ENCODE measurements around the gene BMPR1A.

Gene BMPR1A

GRCh38 chr10:86804805-86805204 lies 48.4 kb downstream of the BMPR1A start:
- no peak for DNase-seq

GRCh38 chr10:86813101-86813500 lies 56.7 kb downstream of the BMPR1A start:
- DNase-seq, result no peak

- no peak for DNase-seq
These were observed 57.6 kb downstream of the BMPR1A start for GRCh38 chr10:86813982-86814381.

GRCh38 chr10:86815035-86815617 lies 58.7 kb downstream of the BMPR1A start:
- DNase-seq, result no peak

DNA sequence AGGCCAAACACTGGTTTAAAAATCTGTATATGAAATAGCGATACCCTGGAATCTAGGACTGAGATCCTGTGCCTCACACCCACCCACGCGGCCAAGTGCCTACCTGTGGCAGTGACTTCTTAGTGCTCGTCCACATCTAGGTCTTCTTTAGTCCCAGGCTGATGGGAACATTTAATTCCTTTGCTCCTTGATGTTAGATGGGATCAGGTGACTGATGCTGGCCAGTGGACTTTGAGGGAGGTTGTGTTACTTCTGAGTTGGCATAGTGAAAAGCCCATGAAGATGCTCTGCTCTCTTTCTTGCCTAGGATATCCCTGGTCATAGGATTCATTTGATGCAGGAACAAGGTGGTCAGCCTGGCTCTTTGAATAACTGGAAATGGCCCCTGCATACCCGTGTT lies 59.2 kb downstream of the BMPR1A start:
- DNase-seq, result no peak

GRCh38 chr10:86817246-86817645 lies 60.8 kb downstream of the BMPR1A start:
- DNase-seq, result no peak

GRCh38 chr10:86819567-86819966 lies 63.1 kb downstream of the BMPR1A start:
- no peak for DNase-seq

DNA sequence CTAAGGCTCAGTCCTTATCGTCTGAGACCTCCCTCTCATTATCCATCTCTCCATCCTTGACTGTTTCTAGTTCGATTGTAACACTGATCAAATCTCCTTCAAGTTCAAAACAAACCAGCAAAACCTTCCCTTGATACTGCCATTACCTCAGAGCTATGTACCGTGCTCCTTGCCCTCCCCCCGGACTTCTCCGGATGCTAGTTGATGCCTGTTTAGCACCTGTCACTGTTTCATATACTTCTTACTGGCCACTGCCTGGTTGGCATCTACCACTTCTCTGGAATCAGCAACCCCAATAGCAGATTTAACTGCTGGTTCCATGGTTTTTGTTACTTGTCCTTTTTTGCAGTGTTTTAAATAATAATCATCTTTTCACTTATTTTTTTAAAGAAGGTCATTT lies 64.1 kb downstream of the BMPR1A start:
- DNase-seq, result no peak

- DNase-seq, result no peak
These were observed 65.1 kb downstream of the BMPR1A start for GRCh38 chr10:86821388-86821999.

GRCh38 chr10:86823565-86823964 lies 67.1 kb downstream of the BMPR1A start:
- no peak for DNase-seq

DNA sequence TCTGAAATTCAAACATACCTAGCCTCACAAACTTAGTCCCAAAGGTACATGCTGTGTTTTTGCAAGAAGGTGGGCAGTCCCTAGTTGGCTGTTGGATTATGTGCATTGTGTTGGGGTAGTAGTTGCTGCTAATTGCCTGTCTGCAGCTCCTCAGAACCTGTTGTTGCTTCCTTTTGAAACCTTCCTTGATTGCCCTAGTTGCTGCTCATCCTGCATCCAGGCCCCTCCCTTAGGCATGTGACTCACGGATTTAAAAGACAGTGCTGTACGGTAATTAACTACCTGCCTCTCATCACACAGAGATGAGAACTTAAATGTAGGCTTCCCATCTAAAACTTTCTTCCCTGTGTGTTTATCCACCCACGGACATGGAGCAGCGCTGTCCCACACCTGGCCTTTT lies 67.7 kb downstream of the BMPR1A start:
- no peak for DNase-seq

- DNase-seq, result no peak
These were observed 68.9 kb downstream of the BMPR1A start for GRCh38 chr10:86825366-86825765.

DNA sequence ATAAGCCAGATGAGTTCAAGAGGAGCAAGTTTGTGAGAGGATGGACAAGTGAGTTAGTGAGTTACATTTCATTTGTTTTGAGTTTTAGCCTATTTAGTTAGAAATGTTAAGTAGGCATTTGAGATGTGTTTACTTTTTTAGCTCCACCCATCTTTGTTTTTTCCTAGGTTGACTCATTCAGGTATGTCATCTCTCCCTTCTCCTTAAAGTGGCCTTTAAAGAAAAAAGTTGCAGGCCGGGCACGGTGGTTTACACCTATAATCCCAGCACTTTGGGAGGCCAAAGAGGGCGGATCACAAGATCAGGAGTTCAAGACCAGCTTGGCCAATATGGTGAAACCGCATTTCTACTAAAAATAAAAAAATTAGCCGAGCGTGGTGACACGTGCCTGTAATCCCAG lies 71.2 kb downstream of the BMPR1A start:
- DNase-seq, result no peak

DNA sequence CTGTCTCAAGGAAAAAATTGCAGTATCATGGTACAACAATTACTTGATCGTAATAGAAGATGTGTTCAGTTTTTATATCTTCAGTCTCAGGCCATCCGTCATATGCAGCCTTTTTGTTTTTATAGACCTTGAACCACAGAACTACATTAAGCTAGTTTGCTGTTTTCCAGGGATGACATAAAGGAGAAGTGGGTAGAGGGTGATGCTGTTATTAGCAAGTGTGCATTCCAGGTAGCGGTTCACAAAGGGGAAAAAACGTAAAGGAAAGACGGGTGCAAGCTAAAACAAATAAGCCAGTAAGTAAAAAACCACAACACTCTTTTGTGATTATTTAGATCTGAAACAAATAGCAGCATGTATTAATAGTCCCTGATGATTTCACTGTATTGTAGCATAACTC lies 71.7 kb downstream of the BMPR1A start:
- no peak for DNase-seq

- no peak for DNase-seq
These were observed 73.1 kb downstream of the BMPR1A start for GRCh38 chr10:86829472-86829871.

DNA sequence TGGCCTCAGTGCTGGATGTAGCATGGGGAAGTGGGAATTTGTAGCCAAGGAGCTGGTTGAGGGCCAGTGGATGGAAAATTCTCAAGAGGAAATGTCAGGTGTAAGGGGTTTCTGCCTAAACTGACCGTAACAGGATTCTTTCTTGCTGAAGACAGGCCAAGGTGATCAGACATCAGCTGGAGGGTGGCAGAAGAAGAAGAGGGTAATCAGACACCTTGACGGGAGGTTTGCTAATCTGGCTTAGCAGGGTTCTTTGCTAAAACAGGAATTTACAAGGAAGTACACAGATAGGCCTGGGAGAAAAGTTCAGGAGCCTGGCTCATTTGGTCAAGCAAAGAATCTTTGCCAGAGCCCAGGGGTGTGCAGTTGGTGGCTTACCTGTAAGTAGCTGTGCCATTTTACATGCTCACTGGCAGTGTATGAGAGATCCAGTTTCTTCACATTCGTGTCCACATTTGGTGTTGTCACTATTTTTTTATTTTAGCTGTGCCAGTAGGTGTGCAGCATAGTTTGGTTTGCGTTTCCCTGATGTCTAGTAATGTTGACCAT lies 73.7 kb downstream of the BMPR1A start:
- DNase-seq, result no peak

DNA sequence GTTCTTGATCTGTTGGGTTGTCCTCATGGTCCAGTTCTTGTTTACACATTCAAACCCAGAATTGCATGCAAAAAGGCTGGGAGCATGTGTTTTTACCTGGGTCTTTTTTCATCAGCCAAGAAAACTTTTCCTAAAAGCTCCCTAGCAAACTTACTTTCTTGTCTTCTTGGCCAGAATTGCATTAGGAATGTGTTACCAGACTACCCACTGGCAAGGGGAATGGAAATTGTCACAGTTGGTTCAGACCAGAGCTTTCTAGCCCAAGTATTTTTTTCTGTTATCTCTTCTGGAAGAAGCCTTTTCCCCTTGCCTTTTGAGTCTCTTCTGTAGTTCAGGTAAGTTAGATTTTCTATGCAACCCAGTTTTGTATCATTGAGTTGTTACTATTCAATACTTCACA lies 77.5 kb downstream of the BMPR1A start:
- DNase-seq, result no peak

GRCh38 chr10:86836044-86836443 lies 79.6 kb downstream of the BMPR1A start:
- DNase-seq, result no peak

GRCh38 chr10:86837663-86838062 lies 81.2 kb downstream of the BMPR1A start:
- no peak for DNase-seq

DNA sequence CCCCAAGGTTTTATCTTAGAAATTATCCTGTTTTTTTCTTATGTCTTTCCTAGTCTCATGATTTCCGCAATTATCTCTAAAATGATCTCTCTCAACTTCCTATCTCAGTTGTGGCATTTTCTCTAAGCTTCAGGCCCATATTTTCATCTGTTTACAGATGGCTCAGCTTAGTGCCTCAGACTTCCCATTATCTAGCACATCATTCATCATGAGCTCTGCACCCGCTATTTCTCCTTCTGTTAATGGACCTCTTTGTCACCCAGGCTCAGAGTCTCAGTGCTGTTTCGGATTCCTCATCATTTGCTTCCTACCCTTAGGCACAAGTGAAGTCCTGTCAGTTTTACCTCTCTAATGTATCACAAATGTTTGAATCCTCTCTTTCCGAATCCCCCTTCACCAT lies 84.1 kb downstream of the BMPR1A start:
- no peak for DNase-seq

DNA sequence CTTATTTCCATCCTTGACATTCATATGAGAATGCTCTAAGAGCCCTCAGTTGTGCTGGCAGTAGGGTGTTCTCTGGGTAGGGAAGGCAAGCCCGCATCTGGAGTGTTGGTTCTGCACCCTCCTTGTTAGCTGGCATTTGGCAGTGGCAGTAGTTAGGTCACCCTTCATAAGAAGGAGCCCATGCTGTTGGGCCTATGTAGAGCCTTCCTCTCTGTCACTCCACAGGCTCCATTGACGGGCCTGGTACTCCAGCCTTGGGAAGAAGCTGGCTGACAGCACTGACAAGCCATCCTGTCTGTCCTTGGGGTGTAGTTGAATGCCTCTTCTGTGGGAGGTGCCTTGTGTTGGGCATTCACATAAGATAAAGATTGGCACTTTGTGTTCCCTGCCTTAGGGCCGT lies 89.7 kb downstream of the BMPR1A start:
- DNase-seq, result no peak

DNA sequence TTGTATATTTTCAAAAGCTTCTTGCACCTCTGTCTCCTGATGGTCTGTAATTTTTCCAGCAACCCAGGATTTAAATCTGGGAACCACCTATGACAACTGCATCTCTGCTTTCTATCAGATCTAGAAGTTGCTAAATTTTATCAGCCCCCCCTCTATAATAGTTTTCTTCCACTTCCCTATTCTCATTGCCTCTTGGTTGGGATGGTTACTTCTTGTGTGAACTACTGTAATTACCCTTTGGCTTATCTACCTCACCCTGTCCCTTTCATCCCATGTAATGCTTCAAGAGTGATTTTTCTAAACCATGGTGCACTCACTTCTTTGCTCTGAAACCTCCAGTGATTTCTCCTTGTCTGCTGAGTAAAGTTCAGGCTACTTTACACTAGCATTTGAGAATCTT lies 92.3 kb downstream of the BMPR1A start:
- no peak for DNase-seq

- no peak for DNase-seq
These were observed 92.9 kb downstream of the BMPR1A start for GRCh38 chr10:86849181-86849894.

DNA sequence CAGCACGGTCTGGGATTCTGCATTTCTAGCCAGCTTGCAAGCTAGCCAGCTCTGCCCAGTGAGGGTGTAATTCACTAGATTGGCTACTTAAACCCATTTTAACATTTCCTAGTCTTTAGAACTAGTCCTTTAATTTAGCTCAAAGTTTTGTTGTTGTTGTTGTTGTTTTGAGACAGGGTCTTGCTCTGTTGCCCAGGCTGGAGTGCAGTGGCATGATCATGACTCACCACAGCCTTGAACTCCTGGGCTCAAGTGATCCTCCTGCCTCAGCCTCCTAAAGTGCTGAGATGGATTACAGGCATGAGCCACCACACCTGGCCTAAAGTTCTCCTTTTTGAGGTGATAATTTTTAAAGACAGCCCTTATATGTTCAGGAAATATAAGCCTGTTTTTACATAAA lies 94.1 kb downstream of the BMPR1A start:
- DNase-seq, result no peak

Data from stimulated activated CD4-positive, alpha-beta T cell treated with anti-CD3 and anti-CD28 coated beads, Interleukin-2, amount 100 ng/mL, for 24 hours (primary cell).